Neural progenitor cell (in vitro differentiated cells): ENCODE data around the gene CCDC188. TPM values are rescaled to one million over a fixed set of nuclear protein-coding genes. Genes with fewer than 3 reads are reported as not detected.

Source experiments
- DNase-seq: peaks from one replicate; pipeline ENCODE4 v3.0.0-alpha.2; 2016; ENCODE audit warnings: low spot score
- H2AFZ ChIP-seq: fragments of 200-600 bp; sonication (generic); replicated peaks from 2 replicates; pipeline ENCODE4 v1.6.1; 2016; ENCODE audit warnings: antibody characterized with exemption
- H3F3A ChIP-seq: fragments of 200-600 bp; sonication (generic); 2 replicates; pipeline ENCODE4 v1.6.1; 2016; ENCODE audit warnings: antibody characterized with exemption, low read depth
- H3K27ac ChIP-seq: fragments of 200-600 bp; sonication (generic); 2 replicates; pipeline ENCODE4 v1.5.1; 2016; ENCODE audit warnings: mild to moderate bottlenecking
- H3K27me3 ChIP-seq: fragments of 200-600 bp; sonication (generic); 2 replicates; pipeline ENCODE4 v1.6.1; 2016; ENCODE audit warnings: mild to moderate bottlenecking, moderate library complexity
- H3K36me3 ChIP-seq: fragments of 200-600 bp; sonication (generic); 2 replicates; pipeline ENCODE4 v1.5.1; 2016
- H3K4me1 ChIP-seq: fragments of 200-600 bp; sonication (generic); 2 replicates; pipeline ENCODE4 v1.6.1; 2016; ENCODE audit warnings: mixed run types
- H3K4me2 ChIP-seq: fragments of 200-600 bp; sonication (generic); 2 replicates; pipeline ENCODE4 v1.6.1; 2016
- H3K4me3 ChIP-seq: fragments of 200-600 bp; sonication (generic); 2 replicates; pipeline ENCODE4 v1.5.1; 2016
- H3K79me2 ChIP-seq: fragments of 200-600 bp; sonication (generic); 2 replicates; pipeline ENCODE4 v1.6.1; 2016; ENCODE audit warnings: low read depth
- H3K9ac ChIP-seq: fragments of 200-600 bp; sonication (generic); 2 replicates; pipeline ENCODE4 v1.6.1; 2016
- H3K9me3 ChIP-seq: fragments of 200-600 bp; sonication (generic); 2 replicates; pipeline ENCODE4 v1.5.1; 2016; ENCODE audit warnings: low read depth
- H4K20me1 ChIP-seq: fragments of 200-600 bp; sonication (generic); 2 replicates; pipeline ENCODE4 v1.6.1; 2016; ENCODE audit warnings: low read depth
- H3K27ac Mint-ChIP-seq: 3 replicates; pipeline ENCODE4 v1.8.0; 2021; ENCODE audit warnings: mixed read lengths
- H3K27me3 Mint-ChIP-seq: 2 replicates; pipeline ENCODE4 v1.8.0; 2022; ENCODE audit warnings: low read depth, mild to moderate bottlenecking, inconsistent platforms, moderate library complexity, mixed read lengths; ENCODE audit not compliant: insufficient read depth
- H3K36me3 Mint-ChIP-seq: 3 replicates; pipeline ENCODE4 v1.8.0; 2021; ENCODE audit warnings: mixed read lengths
- H3K4me1 Mint-ChIP-seq: 3 replicates; pipeline ENCODE4 v1.8.0; 2021; ENCODE audit warnings: mixed read lengths
- H3K4me3 Mint-ChIP-seq: 3 replicates; pipeline ENCODE4 v1.8.0; 2021; ENCODE audit warnings: mild to moderate bottlenecking, moderate library complexity, mixed read lengths
- H3K9me3 Mint-ChIP-seq: 3 replicates; pipeline ENCODE4 v1.8.0; 2020; ENCODE audit warnings: mixed read lengths
- CTCF ChIP-seq: fragments of 200-600 bp; sonication (generic); IDR thresholded peaks from 2 replicates; pipeline ENCODE4 v1.5.1; 2017; ENCODE audit warnings: antibody characterized with exemption, mild to moderate bottlenecking
- EZH2 ChIP-seq: fragments of 200-600 bp; sonication (generic); IDR thresholded peaks from 2 replicates; pipeline ENCODE4 v1.6.1; 2017; ENCODE audit warnings: antibody characterized with exemption, mild to moderate bottlenecking, moderate library complexity
- EZH2phosphoT487 ChIP-seq: fragments of 200-600 bp; sonication (generic); IDR thresholded peaks from 2 replicates; pipeline ENCODE4 v1.6.1; 2017; ENCODE audit warnings: antibody characterized with exemption
- total RNA-seq: library from RNA; depleted of rRNA; stranded (reverse); fragments of >200 nt; gene quantifications from 2 replicates; pipeline ENCODE4 v1.2.3, GENCODE V29; 2015; ENCODE audit warnings: low replicate concordance

CCDC188 gene
- total RNA-seq, 1 donor from 2014 or later, result not detected

- no peaks in the 10 kb centered on the region for H3K36me3 ChIP-seq
- Mint-ChIP-seq H3K27ac (no peak overlapping the region), H3K4me3 (no peak overlapping the region), H3K4me1 (peaks cover 13% of the 10 kb centered on the region), H3K36me3 (no peaks in the 10 kb centered on the region), H3K9me3 (no peaks in the 10 kb centered on the region), H3K27me3 (peaks cover 7% of the 10 kb centered on the region)
- no peak overlapping the region for H3K4me3 ChIP-seq
- H3K27me3 ChIP-seq, result no peaks in the 10 kb centered on the region
- no peaks in the 10 kb centered on the region for H4K20me1 ChIP-seq
- no peak overlapping the region for H2AFZ ChIP-seq
- no peaks in the 10 kb centered on the region for H3K4me1 ChIP-seq
- H3K4me2 ChIP-seq, result no peak overlapping the region
- TF ChIP-seq EZH2phosphoT487 (no peak), CTCF (no peak), EZH2 (no peak)
- DNase-seq, result peak; percentile 31
- H3K9ac ChIP-seq, result no peak overlapping the region
- no peaks in the 10 kb centered on the region for H3K79me2 ChIP-seq
- no peaks in the 10 kb centered on the region for H3F3A ChIP-seq
- no peak overlapping the region for H3K27ac ChIP-seq
- no peaks in the 10 kb centered on the region for H3K9me3 ChIP-seq
These were observed 22.9 kb upstream of the CCDC188 start for GRCh38 chr22:20173772-20174171.

- no peaks in the 10 kb centered on the region for H3K36me3 Mint-ChIP-seq
- H3K4me1 ChIP-seq, result no peaks in the 10 kb centered on the region
These were observed 22.4 kb upstream of the CCDC188 start for GRCh38 chr22:20173246-20173645.

GRCh38 chr22:20172141-20172613 is 21.3 kb upstream of the CCDC188 start:
- H3K9me3 Mint-ChIP-seq, result no peaks in the 10 kb centered on the region
- no peak overlapping the region for H3K27ac ChIP-seq
- H2AFZ ChIP-seq, result no peak overlapping the region
- no peaks in the 10 kb centered on the region for H3K79me2 ChIP-seq
- no peaks in the 10 kb centered on the region for H3K4me1 ChIP-seq
- no peaks in the 10 kb centered on the region for H3K9me3 ChIP-seq
- H3K27me3 ChIP-seq, result no peaks in the 10 kb centered on the region
- no peaks in the 10 kb centered on the region for H4K20me1 ChIP-seq
- no peaks in the 10 kb centered on the region for H3K36me3 Mint-ChIP-seq
- H3K36me3 ChIP-seq, result no peaks in the 10 kb centered on the region
- no peak overlapping the region for H3K9ac ChIP-seq
- no peaks in the 10 kb centered on the region for H3F3A ChIP-seq
- no peak overlapping the region for H3K27ac Mint-ChIP-seq
- DNase-seq, result no peak
- no peak overlapping the region for H3K4me2 ChIP-seq
- H3K4me3 Mint-ChIP-seq, result no peak overlapping the region
- no peak for TF ChIP-seq CTCF
- TF ChIP-seq EZH2phosphoT487, result no peak
- no peak for TF ChIP-seq EZH2
- H3K27me3 Mint-ChIP-seq, result peaks cover 4% of the 10 kb centered on the region
- H3K4me3 ChIP-seq, result no peak overlapping the region
- peaks cover 9% of the 10 kb centered on the region for H3K4me1 Mint-ChIP-seq

More at GRCh38 chr22:20173246-20173645, 22.4 kb upstream of the CCDC188 start:
- no peak overlapping the region for H2AFZ ChIP-seq
- Mint-ChIP-seq H3K27ac (no peak overlapping the region), H3K4me3 (no peak overlapping the region), H3K4me1 (peaks cover 13% of the 10 kb centered on the region), H3K27me3 (peaks cover 7% of the 10 kb centered on the region), H3K9me3 (no peaks in the 10 kb centered on the region)
- no peaks in the 10 kb centered on the region for H3K9me3 ChIP-seq
- no peaks in the 10 kb centered on the region for H3K79me2 ChIP-seq
- H3K9ac ChIP-seq, result no peak overlapping the region
- H3K27me3 ChIP-seq, result no peaks in the 10 kb centered on the region
- no peaks in the 10 kb centered on the region for H3F3A ChIP-seq
- no peak overlapping the region for H3K4me3 ChIP-seq
- H3K27ac ChIP-seq, result no peak overlapping the region
- no peak for TF ChIP-seq CTCF
- TF ChIP-seq EZH2, result no peak
- no peak for TF ChIP-seq EZH2phosphoT487
- no peaks in the 10 kb centered on the region for H3K36me3 ChIP-seq
- no peak overlapping the region for H3K4me2 ChIP-seq
- H4K20me1 ChIP-seq, result no peaks in the 10 kb centered on the region
- DNase-seq, result no peak
